Inflammatory macrophage treated with lipopolysaccharide for 1 hour (primary cell): ENCODE measurements around the gene CDY2B.
"Not testable (repeated sequence)": the region's sequence is repeated elsewhere in the genome, so short reads cannot be mapped to it uniquely, and the experiment has no call there.

Experiments
- DNase-seq, 2 donors: peaks; one replicate each; pipeline ENCODE4 v3.0.0-alpha.2; 2020 to 2022

The CDY2B gene, protein sequence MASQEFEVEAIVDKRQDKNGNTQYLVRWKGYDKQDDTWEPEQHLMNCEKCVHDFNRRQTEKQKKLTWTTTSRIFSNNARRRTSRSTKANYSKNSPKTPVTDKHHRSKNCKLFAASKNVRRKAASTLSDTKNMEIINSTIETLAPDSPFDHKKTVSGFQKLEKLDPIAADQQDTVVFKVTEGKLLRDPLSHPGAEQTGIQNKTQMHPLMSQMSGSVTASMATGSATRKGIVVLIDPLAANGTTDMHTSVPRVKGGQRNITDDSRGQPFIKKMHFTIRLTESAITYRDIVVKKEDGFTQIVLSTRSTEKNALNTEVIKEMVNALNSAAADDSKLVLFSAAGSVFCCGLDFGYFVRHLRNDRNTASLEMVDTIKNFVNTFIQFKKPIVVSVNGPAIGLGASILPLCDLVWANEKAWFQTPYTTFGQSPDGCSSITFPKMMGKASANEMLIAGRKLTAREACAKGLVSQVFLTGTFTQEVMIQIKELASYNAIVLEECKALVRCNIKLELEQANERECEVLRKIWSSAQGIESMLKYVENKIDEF

DNA sequence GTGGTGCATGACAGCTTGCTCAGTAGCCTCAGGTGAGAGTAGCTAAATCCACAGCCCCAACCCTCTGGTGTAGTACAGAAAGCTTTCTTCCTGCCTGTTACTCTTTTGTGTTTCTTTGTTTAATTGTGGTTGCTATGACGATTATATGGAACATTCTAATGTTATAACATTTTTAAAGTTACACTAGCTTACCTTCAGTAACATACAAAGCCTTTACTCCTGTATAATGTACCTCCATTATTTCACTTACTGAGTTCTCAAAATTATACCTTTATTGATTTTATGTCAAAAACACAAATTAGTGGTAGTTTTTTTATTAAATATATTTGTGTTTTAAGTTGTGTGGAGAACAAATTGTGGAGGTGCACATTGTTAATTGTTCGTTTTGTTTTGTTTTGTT is at the start of gene CDY2B:
CDY2B (minus strand) TSS at position 101 of the 400 bp plus-strand sequence. CDS start 328 bp downstream, outside the sequence.
- not testable (repeated sequence) for DNase-seq

DNA sequence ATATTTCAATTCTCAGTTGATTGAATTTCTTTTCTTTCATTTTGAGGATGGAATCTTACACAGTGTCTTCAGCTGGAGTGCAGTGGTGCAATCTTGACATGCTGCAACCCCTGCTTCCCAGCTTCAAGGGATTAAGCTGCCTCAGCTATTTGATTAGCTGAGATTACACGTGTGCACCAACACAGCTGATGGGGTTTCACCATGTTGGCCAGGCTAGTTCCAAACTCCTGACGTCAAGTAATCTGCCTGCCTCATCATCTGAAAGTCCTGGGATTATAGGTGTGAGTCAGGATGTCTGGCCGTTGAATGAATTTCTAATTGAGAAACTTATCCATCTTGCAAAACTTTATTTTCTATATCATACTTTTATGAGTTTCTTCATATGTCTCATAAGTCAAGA is 28.0 kb upstream of the CDY2B start:
- not testable (repeated sequence) for DNase-seq

DNA sequence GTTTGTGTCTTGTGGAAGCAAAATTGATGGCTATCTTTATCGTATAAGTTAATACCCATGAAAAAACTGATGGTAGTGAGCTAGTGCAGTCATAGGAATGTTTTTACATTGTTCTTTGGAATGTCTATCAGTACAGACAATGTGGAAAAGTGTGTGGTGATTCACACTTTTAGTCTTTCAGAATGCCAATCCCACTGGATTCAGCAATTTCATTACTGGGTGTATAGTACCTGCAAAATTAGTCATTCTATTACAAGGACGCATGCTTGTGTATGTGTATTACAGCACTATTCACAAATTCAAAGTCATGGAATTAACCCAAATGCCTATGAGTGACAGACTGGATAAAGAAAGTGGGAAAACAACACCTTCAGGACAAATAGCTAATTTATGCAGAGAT is 27.3 kb upstream of the CDY2B start:
- not testable (repeated sequence) for DNase-seq

DNA sequence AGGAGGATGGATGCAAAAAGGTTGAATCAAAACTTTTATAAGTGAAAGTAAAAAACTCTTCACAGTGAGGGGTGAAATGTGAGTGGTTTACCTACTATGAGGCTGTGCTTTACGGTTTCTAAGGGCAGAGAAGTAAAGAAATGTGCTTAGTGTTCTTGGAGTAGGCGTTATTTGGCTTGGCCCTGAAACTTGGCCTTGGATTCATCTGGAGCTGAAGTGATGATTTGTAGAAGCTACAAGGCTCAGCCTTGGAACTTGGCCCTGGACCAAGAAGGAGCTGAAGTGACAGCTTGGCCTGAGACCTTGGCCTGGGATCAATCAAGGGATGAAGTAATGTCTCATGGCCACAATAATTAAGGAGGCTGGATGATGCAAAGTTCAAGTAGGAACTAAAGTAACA is 1.7 kb upstream of the CDY2B start:
- DNase-seq, result not testable (repeated sequence)

DNA sequence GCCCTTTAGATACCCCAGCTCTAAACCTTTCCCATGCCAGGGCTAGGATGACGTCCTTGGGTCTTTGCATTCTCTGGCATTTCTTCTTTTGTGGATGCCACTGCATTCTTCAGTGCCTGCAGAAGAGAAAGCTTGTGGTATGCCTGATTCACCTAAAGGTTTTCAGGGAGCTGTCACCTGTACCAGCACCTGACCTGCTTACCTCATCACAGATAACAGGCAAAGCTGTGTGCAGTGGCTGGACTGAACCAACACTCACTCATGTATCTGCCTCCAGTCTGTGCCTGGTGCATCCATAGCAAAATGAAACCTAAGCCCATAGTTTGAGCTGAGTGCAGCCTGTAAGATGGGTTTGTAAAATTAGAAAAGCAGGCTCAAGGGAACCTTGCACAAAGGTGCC is 3.3 kb downstream of the CDY2B start:
- DNase-seq, result not testable (repeated sequence)

DNA sequence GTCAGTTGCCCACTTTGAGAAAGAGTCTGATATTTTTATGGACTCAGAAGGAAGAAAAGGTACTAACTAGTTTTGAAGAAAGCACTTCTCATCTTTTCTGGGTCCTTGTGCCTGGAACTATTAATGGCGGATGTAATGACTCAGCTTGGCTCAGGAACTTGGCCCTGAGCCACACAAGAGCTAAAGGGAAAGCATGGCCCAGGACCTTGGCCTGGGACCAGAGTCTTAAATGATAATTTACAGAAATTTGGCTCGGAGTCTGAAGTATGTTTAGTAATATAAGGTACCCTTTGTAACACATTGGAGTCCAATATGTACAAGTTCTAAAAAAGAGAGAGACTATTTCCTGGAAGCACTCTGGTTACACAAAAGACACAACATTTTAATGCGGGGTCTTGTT is 4.6 kb downstream of the CDY2B start:
- DNase-seq, result not testable (repeated sequence)

DNA sequence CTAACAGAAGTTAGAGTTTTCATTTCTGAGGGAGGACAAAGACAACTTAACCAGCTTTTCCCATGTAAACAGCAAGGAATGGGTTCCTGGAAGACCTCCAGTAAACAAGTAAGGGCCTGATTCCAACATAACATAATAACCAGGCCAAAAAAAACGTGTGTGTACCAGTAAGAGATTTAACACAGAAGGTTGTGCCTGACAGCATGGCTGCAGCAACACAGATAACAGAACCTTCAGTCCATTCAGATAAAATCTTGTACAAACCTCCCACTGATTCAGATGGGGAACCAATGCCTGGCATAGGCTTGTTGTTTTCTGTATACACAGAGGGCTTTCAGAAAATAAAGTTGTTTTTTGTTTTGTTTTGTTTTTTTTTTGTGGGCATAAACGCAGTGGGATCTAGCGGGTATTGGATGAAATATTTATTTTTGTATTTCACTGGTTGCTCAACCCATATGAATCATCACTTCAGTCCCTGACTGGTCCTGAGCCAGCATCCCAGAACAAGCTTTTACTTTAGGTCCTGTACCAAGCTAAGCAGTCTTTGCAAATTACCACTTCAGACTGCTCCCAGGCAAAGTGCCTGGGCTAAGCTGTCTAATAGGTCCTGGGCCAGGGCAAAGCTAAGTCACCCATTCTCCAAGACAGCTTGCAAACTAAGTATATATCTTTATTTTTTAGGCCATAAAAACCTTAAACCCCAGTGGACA is 8.7 kb downstream of the CDY2B start:
- DNase-seq, result not testable (repeated sequence)

DNA sequence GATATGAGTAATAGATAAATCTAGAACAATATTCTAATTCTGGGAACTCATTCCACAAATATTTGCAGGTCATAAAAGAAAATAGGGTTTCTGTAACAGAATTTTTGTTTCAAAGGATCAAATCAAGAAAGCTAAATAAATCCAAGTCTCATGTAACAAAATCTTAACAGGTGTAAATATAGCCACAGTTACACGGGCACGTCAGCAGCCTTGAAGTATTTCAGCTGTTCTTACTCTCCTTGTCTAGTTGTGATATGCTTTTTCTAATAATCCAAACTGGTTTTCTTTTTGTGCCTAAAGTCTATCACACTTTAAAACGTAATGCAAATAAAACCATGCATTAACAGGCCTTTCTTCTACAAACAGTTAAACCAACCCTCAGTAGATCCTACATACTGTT is 9.3 kb downstream of the CDY2B start:
- not testable (repeated sequence) for DNase-seq

DNA sequence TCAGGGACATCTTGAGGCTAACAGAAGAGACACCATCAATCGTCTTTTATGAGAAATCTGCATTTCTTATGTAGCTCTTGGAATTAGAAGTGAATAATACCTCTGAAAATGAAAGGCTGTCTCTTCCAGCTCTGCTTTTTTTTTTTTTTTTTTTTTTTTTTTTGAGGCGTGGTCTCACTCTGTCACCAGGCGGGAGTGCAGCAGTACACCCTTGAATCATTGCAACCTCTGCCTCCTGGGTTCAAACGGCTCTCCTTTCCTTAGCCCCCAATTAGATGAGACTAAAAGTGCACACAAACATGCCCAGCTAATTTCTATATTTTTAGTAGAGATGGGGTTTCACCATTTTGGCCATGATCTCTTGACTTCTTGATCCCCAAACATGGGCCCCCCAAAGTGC is 12.2 kb downstream of the CDY2B start:
- DNase-seq, result not testable (repeated sequence)

DNA sequence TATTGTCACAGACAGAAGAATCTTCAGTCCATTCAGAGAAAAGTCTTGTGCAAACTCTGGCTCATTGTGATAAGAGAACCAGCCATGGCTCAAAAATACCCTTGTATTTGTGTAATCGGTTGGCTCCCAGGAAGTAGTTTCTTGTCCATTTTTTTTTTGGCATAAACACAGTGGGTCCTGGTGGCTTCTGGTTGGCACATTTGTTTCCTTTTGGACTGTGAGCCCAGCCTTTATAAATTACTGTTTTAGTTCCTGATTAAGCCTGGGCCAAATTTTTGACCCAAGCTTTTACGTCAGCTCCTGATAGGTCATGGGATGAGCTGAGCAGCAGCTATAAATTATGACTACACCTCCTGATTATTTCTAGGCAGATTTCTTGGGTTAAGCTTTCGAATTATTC is 19.4 kb downstream of the CDY2B start:
- not testable (repeated sequence) for DNase-seq

DNA sequence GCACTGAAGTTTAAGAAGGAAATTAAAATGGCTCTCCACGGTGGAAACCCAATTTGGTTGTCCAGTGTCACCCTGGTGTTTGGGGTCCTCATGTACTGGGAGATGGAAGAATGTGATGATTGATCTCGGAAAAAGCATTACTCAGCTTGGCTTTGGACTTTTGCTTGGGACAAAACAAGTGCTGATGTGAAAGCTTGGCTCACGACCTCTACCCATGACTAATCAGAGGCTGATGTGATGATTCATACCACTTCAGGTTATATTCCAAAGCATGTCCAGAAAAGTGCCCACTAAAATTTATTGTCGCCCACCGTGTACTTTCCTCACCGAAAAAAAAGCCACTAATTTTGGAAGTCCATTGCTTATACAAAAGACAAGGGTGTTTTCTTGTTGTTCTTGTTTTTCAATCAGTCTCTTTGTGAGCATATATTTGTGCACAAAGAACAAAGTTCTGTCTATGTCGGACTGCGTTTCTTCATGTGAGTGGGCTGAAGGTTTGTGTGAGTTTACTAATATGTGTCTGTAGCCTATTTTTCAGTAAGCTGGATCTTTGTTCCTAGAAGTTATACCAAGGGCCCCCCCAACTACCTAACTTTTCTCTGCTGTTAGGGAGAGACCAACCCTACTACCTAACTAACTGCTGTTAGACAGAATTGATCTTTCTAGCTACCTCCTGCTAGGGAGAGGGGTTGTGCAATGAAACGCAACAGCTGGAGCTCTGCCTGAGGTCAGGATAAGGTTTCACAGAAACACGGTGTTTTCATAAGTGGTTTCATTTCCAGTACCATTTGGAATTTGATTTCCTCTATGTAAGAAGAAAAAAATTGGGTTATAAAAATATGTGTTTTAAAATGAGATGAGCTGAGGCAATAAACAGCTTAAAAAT is 22.8 kb downstream of the CDY2B start:
- not testable (repeated sequence) for DNase-seq

DNA sequence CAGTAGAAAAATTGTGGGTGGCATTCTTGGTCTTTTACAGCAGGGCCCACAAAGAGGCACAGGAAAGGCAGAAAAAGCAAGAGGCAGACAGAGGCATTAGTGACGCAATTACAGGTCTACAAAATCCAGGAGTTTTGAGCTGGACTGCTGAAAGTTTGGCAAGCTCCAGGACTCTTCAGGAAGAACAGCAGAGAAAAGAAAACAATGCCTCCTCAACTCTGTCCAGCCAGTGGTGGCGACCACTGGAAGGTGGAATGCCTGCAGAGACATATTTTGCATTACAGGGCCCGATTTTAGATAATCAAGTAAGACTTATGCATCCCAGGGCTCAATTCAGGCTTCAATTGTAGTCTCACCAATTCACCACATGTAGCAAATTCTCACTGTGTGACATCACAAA is 23.5 kb downstream of the CDY2B start:
- DNase-seq, result not testable (repeated sequence)

DNA sequence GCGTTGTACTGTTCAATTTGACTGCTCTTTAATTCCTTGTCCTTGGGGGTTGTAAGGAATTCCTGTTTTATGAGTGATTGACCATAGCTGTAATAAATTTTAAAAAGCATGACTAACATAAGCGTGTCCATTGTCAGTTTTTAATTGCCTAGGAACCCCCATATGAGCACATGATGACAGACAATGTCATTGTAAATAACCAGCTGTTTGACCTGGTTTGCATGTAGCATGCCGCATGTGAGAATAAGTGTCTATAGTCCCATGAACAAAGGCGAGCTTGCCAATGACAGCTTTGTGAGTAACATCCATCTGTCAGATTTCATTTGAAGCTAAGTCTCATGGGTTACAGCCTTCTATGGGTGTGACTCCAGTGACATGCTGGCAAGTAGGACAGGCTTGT is 30.9 kb downstream of the CDY2B start:
- DNase-seq, result not testable (repeated sequence)

DNA sequence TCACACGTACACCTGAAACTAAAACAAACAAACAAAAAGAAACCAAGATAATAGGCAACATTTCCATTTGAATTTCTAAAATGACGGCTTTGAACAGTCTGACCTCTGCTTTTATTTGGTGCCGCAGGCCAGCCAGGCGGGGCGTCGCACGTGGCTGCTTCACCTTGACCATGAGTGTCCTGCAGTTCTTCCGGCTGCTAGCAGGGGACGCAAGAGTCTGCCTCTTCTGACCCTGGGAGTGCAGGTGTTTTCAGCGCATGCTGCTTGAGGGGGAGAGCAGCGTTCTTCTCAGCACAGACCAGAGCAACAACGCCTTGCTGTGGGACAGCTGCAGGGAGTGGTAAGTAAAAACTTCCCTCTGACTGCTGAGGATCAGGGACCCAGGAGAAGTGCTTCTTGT is 47.9 kb downstream of the CDY2B start:
- not testable (repeated sequence) for DNase-seq
